HK-2 (cell line): ENCODE measurements around the gene PRDX1.

Experiments
- DNase-seq: peaks from one replicate; pipeline ENCODE4 v3.0.0-alpha.2; 2018; ENCODE audit not compliant: unreplicated experiment

Gene PRDX1

DNA sequence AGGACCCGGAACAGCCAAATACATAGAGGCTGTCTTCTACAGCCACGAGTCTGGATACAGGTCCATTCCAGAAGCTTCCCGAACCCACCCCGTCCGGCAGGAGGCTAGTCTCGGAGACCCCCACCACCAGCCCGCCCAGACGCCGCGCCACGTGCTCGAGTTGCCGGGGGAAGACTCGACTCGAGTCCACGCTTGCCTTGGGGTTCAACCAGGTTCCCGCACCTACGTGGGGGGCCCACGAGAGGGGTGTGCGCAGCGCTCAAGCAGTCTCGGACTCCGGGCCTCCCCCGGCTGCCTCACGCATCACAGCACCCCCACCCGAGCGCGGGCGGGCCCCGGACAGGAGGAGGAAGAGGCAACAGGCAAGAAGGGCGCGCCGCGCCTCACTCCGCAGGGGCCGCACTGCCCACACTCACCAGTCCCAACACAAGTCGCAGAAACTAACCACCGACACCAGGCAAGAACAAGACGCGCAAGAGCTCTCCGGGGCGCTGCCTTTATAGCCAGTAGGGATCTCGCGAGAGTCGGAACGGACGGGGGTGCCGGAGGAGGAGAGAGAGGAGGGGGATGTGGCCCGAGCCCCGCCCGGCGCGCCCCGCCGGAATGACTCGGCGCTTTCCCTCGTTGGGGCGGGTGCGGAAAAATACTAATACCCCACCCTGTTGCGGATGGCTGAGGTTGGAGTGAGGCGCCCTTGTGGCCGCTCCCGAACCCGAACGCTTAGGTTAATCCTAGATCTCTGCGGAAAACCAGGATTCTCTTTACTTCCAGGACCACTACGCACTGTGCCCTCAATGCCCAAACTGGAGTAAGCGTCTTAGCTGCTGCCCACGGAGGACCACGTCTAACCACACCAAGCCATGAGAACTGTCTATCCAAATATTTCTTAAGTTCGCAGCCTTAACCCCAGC, at the start of gene PRDX1:
TSS of gene PRDX1 (minus strand) at position 472 of the 911 bp plus-strand sequence. CDS start 2,841 bp downstream, outside the sequence.
- DNase-seq, result peak; percentile 99

DNA sequence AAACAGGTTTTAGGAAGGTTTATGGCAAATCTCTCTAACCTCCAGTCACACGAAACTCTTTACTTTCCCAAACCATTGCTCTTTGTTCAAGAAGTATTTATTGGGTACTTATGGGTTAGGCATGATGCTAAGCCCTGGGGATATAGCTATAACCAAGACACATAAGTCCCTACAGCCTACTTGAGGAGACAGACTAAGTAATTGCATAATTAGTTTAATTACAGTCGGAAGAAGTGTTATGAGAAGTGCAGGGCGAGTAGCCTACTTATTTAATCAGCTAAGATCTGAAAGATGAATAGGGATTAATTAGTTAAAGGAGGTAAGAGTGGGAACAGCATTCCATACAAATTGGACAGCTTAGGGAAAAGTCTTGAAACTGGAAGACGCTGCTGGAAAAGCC, 48.9 kb upstream of the PRDX1 start:
- no peak for DNase-seq

GRCh38 chr1:45569962-45570581, 48.4 kb upstream of the PRDX1 start:
- DNase-seq, result peak; percentile 64

DNA sequence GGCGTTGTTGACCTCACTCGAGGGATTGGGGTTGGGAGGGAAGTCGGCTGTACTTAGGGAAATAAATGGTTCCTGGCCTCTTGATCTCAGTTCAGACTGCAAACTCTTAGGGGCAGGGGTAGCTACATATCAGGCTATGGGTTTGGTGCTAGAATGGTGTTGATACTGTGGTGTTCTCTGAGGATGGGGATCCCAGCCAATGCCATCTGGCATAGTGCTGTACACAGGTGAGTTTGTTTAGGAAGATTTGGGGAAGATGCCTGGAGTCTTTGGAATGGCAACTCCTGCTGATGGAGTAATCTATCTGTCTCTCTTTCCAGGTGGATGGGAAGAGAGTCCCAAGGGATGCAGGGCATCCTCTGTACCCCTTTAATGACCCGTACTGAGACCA, 47.9 kb upstream of the PRDX1 start:
- DNase-seq, result no peak

- DNase-seq, result no peak
Measured at GRCh38 chr1:45568421-45568820, 46.7 kb upstream of the PRDX1 start.

- DNase-seq, result no peak
Measured at GRCh38 chr1:45567911-45568310, 46.2 kb upstream of the PRDX1 start.

DNA sequence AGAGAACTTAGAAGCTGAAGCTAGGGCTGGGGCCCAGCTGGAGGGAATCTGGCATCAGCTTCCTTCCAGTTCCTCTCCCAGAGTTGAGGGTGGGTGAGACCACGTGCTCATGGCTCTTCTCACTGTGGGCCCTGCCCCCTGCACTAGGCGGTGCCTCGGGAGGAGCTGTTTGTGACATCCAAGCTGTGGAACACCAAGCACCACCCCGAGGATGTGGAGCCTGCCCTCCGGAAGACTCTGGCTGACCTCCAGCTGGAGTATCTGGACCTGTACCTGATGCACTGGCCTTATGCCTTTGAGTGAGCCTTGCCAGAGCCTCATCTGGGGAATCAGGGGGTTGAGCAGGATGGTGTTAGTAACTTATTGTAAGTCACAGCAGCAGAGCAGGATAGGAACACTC, 45.0 kb upstream of the PRDX1 start:
- DNase-seq, result no peak

DNA sequence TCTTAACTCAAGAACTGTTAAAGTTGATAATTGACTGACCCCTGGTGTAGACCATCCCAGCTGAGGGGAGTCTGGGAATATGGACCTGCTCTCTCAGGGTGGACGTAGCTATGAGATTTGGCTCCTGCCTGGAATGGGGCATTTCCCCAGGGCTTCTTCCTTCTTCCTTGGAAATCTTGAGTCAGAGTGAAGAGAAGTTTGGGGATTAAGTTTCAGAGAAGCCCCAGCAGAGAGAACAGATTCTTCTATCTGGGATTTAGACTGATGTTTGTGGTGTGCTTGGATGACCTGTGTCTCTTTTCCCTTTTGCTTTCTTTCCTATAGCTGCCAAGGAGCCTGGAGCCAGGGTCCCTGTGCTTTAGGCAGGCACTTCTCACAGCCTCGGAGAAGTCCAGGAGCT, 42.2 kb upstream of the PRDX1 start:
- no peak for DNase-seq

DNA sequence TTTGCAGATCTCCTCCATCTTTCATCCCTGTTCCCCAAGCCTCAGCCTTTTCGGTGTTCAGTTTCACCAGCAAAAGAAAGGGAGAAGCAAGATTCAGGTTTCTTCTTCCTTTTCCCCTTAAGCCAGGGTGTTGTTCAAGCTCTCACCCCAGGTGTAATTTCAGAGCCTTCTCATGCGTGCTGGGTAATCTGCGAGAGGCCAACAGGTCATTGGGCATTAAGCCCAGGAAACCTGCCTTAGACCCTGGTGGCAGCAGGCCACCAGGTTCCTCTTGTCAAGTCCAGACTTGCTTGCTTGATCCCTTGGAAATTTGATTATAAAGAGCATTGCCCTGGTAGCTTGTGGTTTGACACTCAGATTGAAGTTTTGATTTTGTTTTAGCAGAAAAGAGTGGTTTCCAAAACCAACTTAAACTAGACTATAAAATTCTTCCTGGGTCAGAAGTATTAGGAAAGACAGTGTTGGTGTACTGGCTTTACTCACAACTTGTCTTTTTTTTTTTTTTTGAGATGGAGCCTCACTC, 35.8 kb upstream of the PRDX1 start:
- DNase-seq, result no peak

DNA sequence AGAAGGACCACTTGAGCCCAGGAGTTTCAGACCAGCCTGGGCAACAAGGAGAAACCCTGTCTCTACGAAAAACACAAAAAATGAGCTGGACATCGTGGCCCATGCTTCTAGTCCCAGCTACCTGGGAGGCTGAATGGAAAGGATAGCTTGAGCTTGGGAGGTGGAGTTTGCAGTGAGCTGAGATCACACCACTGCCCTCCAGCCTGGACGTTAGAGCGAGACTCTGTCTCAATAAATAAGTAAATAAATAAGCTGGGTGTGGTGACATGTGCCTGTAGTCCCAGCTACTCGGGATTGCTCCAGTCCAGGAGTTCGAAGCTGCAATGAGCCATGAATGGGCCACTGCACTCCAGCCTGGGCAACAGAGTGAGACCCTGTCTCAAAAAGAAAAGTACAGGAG, 32.5 kb upstream of the PRDX1 start:
- no peak for DNase-seq

DNA sequence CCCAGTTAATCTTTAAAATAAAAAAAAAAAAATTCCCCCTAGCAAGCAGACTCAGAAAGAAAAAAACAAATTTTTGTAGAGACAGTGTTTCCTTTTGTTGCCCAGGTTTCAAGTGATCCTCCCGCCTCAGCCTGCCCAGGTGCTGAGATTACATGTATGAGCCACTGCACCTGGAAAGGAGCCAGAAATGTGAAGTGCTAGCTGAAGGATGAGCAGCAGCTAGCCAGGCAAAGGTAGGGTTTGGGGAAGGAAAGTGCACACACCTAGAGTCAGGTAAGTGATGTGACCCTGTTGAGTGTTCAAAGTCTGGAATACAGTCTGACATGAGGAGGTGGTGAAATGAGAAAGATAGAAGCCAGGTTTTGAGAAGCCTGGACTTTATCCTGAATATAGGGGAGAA, 30.6 kb upstream of the PRDX1 start:
- peak; percentile 22 for DNase-seq

GRCh38 chr1:45551684-45552083, 30.0 kb upstream of the PRDX1 start:
- DNase-seq, result no peak

DNA sequence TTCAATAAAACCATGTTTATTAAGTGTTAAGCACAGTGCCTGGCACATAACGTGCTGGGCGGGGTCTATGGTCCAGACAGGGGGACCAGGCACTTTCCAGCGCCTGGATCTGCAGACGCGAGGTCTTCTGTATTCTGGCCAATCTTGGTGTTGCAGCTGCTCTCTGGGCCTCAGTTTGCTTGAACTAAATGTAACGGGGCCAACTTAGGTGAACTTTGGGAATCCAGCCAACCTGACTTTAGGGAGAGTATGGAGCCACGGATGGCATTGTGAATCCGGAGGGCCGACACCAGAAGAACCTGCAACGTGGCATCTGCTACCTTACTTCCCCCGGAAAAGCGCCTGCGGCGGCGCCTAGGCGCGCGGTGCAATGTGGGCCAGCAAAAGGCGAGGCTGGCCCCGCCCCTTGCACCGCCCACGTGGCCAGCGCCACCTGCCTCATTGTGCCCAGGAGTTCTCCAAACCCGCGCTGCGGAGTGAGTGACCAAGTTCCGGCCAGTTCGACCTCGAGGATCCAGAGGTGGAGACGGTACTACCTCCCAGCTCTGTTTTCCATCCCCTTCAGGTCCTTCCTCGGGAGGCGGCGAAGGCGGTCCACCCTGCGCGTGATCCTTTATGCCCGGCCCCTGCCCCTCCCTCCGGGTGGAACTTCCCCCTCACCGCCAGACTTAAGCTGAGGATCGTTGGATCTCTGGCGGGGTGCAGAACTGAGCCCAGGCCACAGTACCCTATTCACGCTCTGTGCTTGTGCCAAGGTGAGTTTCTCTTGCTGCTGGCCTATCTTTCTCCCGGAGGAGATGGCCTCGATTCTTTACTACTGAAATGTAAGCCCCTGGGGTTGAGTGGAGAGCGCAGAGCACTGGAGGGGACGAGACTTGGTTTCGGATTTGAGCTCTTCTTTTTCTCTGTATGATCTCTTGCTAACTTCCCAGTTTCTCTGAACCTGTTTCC, 29.0 kb upstream of the PRDX1 start, which contains the start of gene AKR1A1:
TSS of gene AKR1A1 (plus strand) at position 426 of the 951 bp plus-strand sequence. CDS start 10,969 bp downstream, outside the sequence.
- DNase-seq, result peak; percentile 92

DNA sequence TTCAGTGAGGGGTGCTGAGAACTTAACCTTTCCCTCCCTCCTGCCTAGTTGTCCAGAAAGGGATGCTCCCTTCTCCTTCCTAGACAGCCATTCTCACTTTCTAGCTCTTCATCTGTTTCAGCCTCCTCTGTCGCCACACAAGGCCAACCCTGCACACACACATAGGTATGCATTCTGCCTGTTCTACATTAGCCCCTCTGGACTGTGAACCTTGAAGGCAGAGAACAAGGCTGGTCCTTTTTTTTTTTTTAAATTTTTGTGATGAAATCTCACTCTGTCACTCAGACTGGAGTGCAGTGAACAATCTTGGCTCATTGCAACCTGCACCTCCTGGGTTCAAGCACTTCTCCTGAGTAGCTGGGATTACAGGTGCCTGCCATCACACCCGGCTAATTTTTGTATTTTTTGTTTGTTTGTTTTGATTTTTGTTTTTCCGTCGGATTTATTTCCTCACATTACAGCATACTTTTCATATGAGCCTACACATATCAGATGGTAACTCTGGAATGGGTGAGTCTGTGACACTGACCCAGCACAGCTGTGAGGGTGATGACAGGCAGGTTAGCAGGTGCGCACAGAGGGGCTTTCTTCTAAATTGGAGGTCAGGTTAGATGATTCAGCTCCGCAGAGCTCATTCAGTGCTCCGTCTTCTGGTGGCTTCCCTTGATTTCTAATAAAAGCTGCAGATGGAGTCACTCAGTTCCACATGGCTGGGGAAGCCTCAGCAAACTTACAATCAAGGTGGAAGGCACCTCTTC, 24.0 kb upstream of the PRDX1 start:
- DNase-seq, result no peak

- DNase-seq, result no peak
Measured at GRCh38 chr1:45545019-45545493, 23.4 kb upstream of the PRDX1 start.

DNA sequence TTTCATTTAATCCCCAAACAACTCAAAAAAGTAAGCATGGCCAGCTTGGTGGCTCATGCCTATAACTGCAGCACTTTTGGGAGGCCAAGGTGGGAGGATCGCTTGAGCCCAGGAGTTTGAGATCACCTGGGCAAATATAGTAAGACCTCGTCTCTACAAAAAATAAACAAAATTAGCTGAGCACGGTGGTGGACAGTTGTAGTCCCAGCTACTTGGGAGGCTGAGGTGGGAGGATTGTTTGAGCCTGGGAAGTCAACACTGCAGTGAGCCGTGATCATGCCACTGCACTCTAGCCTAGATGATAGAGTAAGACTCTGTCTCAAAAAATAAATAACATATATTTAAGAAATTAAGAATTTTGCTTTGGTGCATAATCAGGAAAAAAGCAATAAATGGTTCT, 22.8 kb upstream of the PRDX1 start:
- no peak for DNase-seq

DNA sequence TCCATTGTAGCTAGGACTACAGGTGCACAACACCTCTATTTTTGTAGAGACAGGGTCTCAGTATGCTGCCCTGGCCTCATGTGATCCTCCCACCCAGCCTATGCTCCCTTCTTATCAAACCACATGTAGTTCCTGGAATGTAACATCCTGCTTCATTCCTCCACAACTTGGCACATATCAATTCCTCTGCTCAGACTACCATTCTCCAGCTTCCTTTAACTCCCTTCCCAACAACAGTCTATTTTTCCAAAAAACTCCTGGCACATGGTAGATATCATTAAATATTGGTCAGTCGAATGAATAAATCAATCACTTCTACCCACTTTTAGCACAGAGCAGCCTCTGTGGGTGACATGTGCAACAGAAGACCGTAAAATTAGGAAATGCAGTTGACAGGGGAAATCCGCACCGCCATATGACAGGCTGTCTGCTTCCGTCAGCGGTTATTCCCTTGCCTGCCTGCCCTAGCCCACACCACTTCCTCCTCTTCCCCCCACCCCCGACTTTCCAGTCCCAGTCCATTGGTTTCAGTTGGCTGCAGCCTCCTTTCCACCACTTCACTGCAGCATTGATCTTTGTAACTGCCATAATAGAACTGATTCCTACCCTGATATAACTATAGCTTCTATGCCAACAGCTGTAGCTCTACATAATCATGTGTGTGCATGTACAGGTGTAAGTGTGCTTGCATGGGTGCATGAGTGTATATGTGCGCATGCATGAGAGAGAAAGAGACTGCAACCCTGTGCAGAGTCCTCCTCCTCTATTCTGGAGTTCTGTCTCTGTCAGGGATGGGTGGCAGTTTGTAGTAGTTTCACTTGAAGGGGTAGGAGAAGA, 22.1 kb upstream of the PRDX1 start:
- peak; percentile 56 for DNase-seq

- no peak for DNase-seq
Measured at GRCh38 chr1:45542591-45542990, 20.9 kb upstream of the PRDX1 start.

- DNase-seq, result no peak
Measured at GRCh38 chr1:45541193-45541592, 19.5 kb upstream of the PRDX1 start.

DNA sequence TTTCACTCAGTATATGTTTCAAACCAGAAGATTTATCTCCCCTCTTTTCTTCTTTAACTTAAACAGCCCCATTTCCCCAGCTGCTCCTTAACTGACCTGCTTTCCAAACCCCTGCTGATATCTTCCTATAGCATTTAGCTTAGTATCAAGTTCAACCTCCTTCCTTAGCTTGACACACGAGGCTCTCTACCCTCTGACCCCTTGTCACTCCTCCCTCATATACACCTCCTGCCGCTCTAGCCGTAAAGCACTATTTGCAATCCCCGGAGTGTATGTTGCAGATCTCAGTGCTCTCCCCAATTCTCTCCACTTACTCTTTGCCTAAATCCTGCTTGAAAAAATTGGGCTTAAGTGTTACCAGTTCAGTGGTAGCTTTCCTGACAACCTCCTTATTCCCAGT, 15.2 kb upstream of the PRDX1 start:
- DNase-seq, result no peak
